ENCODE results near the gene MYO16. TPM values are rescaled to one million over a fixed set of nuclear protein-coding genes. Genes with fewer than 3 reads are reported as not detected.
"Not testable (repeated sequence)": the region's sequence is repeated elsewhere in the genome, so short reads cannot be mapped to it uniquely, and the experiment has no call there.

Gene MYO16
- total RNA-seq, 1 experiment from 2014 or later: not detected

- H3K4me1 ChIP-seq: no peaks in the 10 kb centered on the region
- DNase-seq: no peak
- no peaks in the 10 kb centered on the region for H3K27me3 ChIP-seq
- no peaks in the 10 kb centered on the region for H3K9me3 ChIP-seq (replicated peaks)
- H3K4me3 ChIP-seq: no peak overlapping the region
- no peak overlapping the region for H3K27ac ChIP-seq
- no peaks in the 10 kb centered on the region for H3K36me3 ChIP-seq
Observed at GRCh38 chr13:109028624-109029023, 399.2 kb downstream of the MYO16 start.

GRCh38 chr13:109033090-109033489, 403.7 kb downstream of the MYO16 start:
- H3K27ac ChIP-seq: no peak overlapping the region

GRCh38 chr13:109036078-109036780, 406.8 kb downstream of the MYO16 start:
- Histone ChIP-seq H3K4me3 (no peak overlapping the region), H3K27ac (no peak overlapping the region), H3K27me3 (no peaks in the 10 kb centered on the region), H3K4me1 (no peaks in the 10 kb centered on the region), H3K9me3 (replicated peaks) (no peaks in the 10 kb centered on the region), H3K36me3 (no peaks in the 10 kb centered on the region)
- DNase-seq: no peak

More at GRCh38 chr13:109033090-109033489, 403.7 kb downstream of the MYO16 start:
- Histone ChIP-seq H3K4me3 (no peak overlapping the region), H3K4me1 (no peaks in the 10 kb centered on the region), H3K9me3 (replicated peaks) (no peaks in the 10 kb centered on the region), H3K27me3 (no peaks in the 10 kb centered on the region), H3K36me3 (no peaks in the 10 kb centered on the region)
- no peak for DNase-seq

GRCh38 chr13:109043636-109044035, 414.2 kb downstream of the MYO16 start:
- H3K27ac ChIP-seq: no peak overlapping the region
- DNase-seq: no peak
- no peaks in the 10 kb centered on the region; the same call in 1 of the 2 replicates for H3K27me3 ChIP-seq
- no peaks in the 10 kb centered on the region for H3K36me3 ChIP-seq
- H3K9me3 ChIP-seq (replicated peaks): no peaks in the 10 kb centered on the region
- no peaks in the 10 kb centered on the region for H3K4me1 ChIP-seq
- H3K4me3 ChIP-seq: no peak overlapping the region

GRCh38 chr13:109055850-109056249, 426.4 kb downstream of the MYO16 start:
- Histone ChIP-seq H3K27me3 (no peaks in the 10 kb centered on the region), H3K36me3 (no peaks in the 10 kb centered on the region), H3K4me3 (no peak overlapping the region), H3K9me3 (replicated peaks) (no peaks in the 10 kb centered on the region), H3K4me1 (no peaks in the 10 kb centered on the region), H3K27ac (no peak overlapping the region)
- no peak for DNase-seq

DNA sequence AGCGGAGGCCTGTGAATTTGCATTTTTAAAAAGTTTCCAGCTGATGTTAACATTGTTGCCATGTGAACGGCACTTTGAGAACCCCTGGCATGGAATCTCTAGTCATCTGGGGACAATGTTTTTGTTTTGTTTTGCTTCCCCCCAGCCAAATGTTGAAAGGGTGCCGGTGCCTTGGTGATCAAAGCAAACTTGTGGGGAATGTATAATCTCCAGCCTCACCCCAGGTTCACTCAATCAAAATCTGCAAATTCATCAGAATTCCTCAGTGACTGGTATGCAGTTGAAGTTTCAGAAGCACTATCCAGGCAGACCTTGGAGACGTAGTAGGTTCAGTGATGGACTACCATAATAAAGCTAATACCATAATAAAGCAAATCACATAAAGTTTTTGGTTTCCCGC, 428.7 kb downstream of the MYO16 start:
- H3K4me3 ChIP-seq: no peak overlapping the region
- no peaks in the 10 kb centered on the region for H3K9me3 ChIP-seq (replicated peaks)
- no peaks in the 10 kb centered on the region for H3K36me3 ChIP-seq
- H3K4me1 ChIP-seq: no peaks in the 10 kb centered on the region
- H3K27ac ChIP-seq: no peak overlapping the region
- no peaks in the 10 kb centered on the region for H3K27me3 ChIP-seq
- no peak for DNase-seq

DNA sequence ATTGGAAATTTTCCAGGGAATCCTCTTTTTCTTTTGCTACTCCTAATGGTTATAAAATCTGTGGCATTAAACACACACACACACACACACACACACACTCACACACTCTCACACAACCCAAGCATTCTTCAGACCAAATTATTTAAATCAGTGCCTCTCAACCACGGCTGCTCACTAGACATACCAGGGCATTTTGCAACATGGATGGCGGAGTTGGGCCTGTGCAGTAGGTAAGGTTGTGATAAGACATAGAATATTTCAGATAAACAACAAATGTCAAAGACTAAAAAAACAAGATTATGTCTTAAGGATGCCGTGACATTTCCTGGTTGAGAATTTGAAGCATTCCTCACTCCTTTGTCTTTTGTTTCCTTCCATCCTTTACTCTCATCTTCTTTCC, 443.1 kb downstream of the MYO16 start:
- Histone ChIP-seq H3K36me3 (no peaks in the 10 kb centered on the region), H3K9me3 (replicated peaks) (no peaks in the 10 kb centered on the region), H3K27me3 (no peaks in the 10 kb centered on the region), H3K4me3 (no peak overlapping the region), H3K27ac (no peak overlapping the region), H3K4me1 (no peaks in the 10 kb centered on the region)
- no peak for DNase-seq

DNA sequence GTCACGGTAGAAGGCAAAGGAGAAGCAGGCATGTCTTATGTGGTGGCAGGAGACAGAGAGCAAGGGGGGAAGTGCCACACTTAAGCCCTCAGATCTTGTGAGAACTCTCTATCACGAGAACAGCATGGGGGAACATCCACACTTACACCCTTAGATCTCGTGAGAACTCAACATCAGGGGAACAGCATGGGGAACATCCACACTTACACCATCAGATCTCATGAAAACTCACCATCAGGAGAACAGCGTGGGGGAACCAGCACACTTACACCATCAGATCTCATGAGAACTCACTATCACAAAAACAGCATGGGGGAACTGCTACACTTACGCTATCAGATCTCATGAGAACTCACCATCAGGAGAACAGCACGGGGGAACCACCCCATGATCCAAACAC, 445.0 kb downstream of the MYO16 start:
- H3K27me3 ChIP-seq: no peaks in the 10 kb centered on the region
- H3K27ac ChIP-seq: no peak overlapping the region
- DNase-seq: no peak
- H3K4me1 ChIP-seq: no peaks in the 10 kb centered on the region
- H3K4me3 ChIP-seq: no peak overlapping the region
- no peaks in the 10 kb centered on the region for H3K9me3 ChIP-seq (replicated peaks)
- H3K36me3 ChIP-seq: no peaks in the 10 kb centered on the region

GRCh38 chr13:109074853-109075252, 445.4 kb downstream of the MYO16 start:
- Histone ChIP-seq H3K27ac (no peak overlapping the region), H3K27me3 (no peaks in the 10 kb centered on the region), H3K36me3 (no peaks in the 10 kb centered on the region), H3K9me3 (replicated peaks) (no peaks in the 10 kb centered on the region), H3K4me1 (no peaks in the 10 kb centered on the region), H3K4me3 (no peak overlapping the region)
- no peak for DNase-seq

DNA sequence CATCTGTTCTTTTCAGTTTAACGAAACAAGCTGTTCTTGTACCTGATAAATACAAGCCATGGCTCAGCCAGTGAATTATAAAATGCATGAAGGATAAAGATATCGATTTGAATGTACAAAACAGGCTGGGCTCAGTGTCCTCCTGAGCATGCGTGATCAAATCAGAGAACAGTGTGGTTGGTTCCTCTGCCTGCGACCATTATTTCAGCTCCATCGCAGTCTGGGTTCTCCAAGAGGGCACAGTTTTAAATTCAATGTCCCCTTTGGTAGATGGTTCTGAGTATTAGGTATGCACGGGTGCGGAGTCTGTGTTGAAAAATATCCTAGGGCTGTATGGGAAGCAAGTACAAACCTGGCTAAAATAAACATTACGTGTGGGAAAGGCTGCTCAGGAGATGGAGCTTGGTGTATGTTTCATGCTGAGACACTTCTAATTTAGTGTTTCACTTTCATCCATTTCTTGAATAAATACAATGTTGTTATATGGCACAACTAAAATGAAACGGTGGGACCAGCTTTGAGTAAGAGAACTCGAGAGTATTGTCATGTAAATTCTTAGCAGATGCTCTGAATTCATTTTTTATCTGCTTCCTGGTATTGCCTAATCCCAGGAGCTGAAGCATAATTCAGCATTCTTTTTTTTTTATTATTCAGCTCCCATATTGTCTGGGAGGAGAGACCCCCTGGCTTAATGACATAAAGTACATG, 458.7 kb downstream of the MYO16 start:
- H3K27ac ChIP-seq: no peak overlapping the region
- no peaks in the 10 kb centered on the region for H3K4me1 ChIP-seq
- H3K4me3 ChIP-seq: no peak overlapping the region
- H3K9me3 ChIP-seq (replicated peaks): no peaks in the 10 kb centered on the region
- DNase-seq: no peak
- no peaks in the 10 kb centered on the region for H3K27me3 ChIP-seq
- H3K36me3 ChIP-seq: no peaks in the 10 kb centered on the region

DNA sequence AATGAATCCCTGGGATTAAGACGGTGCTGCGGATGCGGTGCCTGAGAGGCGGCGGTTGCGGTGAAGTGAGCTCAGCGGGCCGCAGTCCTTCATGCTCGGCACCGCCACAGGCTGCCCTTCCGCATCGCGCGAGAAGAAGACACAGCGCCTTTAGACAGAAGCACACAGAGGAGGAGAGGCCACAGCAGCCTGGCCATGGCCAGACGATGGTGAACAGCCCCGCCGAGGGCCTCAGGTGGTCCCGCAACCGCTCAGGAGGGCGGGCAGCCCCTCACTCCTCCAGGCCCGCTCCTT, 459.2 kb downstream of the MYO16 start:
- no peak for DNase-seq
- Histone ChIP-seq H3K27me3 (no peaks in the 10 kb centered on the region), H3K4me3 (no peak overlapping the region), H3K4me1 (no peaks in the 10 kb centered on the region), H3K27ac (no peak overlapping the region), H3K36me3 (no peaks in the 10 kb centered on the region), H3K9me3 (replicated peaks) (no peaks in the 10 kb centered on the region)

GRCh38 chr13:109090796-109091195, 461.4 kb downstream of the MYO16 start:
- Histone ChIP-seq H3K27me3 (no peaks in the 10 kb centered on the region), H3K27ac (no peak overlapping the region), H3K4me1 (no peaks in the 10 kb centered on the region), H3K36me3 (no peaks in the 10 kb centered on the region), H3K9me3 (replicated peaks) (no peaks in the 10 kb centered on the region), H3K4me3 (no peak overlapping the region)
- no peak for DNase-seq

GRCh38 chr13:109091249-109091648, 461.8 kb downstream of the MYO16 start:
- Histone ChIP-seq H3K36me3 (no peaks in the 10 kb centered on the region), H3K9me3 (replicated peaks) (no peaks in the 10 kb centered on the region), H3K27ac (no peak overlapping the region), H3K27me3 (no peaks in the 10 kb centered on the region), H3K4me3 (no peak overlapping the region), H3K4me1 (no peaks in the 10 kb centered on the region)
- DNase-seq: no peak

DNA sequence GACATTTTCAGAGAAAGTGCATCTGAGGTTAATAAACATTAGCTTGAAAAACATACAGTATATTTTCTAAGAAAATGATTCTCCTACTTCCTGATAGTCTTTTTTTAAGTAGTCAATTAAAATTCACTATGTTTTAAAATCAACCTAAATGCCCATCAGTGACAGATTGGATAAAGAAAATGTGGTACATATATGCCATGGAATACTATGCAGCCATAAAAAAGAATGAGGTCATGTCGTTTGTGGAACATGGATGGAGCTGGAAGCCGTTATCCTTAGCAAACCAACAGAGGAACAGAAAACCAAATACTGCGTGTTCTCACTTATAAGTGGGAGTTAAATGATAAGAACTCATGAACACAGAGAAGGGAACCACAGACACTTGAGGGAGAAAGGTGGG, 462.8 kb downstream of the MYO16 start:
- not testable (repeated sequence) for H3K27ac ChIP-seq; DNase-seq; H3K9me3 ChIP-seq (replicated peaks); H3K36me3 ChIP-seq; H3K4me1 ChIP-seq; H3K4me3 ChIP-seq; H3K27me3 ChIP-seq

DNA sequence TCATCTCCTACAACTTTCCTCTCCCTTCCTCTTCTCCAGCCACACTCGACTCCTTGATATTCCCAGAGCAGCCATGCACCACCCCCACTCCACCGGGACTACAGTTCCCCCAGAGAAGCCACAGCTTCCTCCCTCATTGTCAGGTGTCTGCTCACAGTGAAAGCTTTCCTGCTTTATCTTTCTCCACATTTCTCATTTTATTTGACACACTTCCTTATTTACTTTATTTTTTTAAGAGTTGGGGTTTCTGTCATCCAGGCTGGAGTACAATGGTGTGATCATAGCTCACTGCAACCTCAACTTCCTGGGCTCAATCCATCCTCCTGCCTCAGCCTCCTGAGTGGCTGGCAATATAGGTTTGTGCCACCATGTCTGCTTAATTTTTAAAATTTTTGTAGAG, 464.6 kb downstream of the MYO16 start:
- Histone ChIP-seq H3K36me3 (no peaks in the 10 kb centered on the region), H3K27me3 (no peaks in the 10 kb centered on the region), H3K4me3 (no peak overlapping the region), H3K27ac (no peak overlapping the region), H3K9me3 (replicated peaks) (no peaks in the 10 kb centered on the region), H3K4me1 (no peaks in the 10 kb centered on the region)
- DNase-seq: no peak

DNA sequence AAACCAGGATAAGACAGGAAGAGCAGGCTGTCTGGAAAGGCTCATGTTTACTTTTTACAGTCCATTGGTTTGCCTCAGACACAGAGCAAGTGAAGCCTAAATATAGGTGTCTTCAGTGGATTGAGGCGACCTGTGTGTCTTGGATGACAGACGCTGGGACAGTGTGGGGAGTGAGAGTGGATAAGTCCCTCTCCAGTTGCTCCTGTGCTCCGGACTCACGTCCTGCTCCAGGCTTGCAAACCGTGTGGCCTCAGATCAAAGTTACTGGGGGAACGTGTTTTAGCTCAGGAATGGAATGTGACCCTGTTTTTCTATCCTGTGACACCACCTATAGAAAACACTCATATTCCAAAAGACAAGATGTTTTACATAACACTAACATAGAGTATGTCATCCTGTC, 465.7 kb downstream of the MYO16 start:
- Histone ChIP-seq H3K27me3 (no peaks in the 10 kb centered on the region), H3K9me3 (replicated peaks) (no peaks in the 10 kb centered on the region), H3K4me3 (no peak overlapping the region), H3K4me1 (no peaks in the 10 kb centered on the region), H3K36me3 (no peaks in the 10 kb centered on the region), H3K27ac (no peak overlapping the region)
- DNase-seq: no peak
